Liver (tissue), 9 donors: ENCODE results near the gene PDGFC. TPM values are rescaled to one million over a fixed set of nuclear protein-coding genes. Genes with fewer than 3 reads are reported as not detected.

ENCODE experiments used
- DNase-seq: peaks from one replicate; pipeline ENCODE4 v3.0.0-alpha.2; 2017; ENCODE audit warnings: low spot score
- H3K27ac ChIP-seq, 2 donors: one replicate each; pipeline ENCODE4 v1.7.0; 2013; ENCODE audit warnings: inconsistent platforms in 2 of 2, low read length in 2 of 2, control low read depth in 1 of 2, low read depth in 1 of 2, mild to moderate bottlenecking in 1 of 2
- H3K27me3 ChIP-seq, 4 donors: one replicate each; pipeline versions ENCODE4 v1.6.1 to v1.7.0; 2013; ENCODE audit warnings: low read length in 3 of 4, inconsistent platforms in 1 of 4, mild to moderate bottlenecking in 1 of 4, moderate library complexity in 1 of 4; ENCODE audit not compliant: control insufficient read depth in 4 of 4, insufficient read depth in 4 of 4
- H3K36me3 ChIP-seq, 4 donors: one replicate each; pipeline versions ENCODE4 v1.6.1 to v1.7.0; 2013; ENCODE audit warnings: low read length in 3 of 4, mild to moderate bottlenecking in 3 of 4, low read depth in 1 of 4, moderate library complexity in 1 of 4; ENCODE audit not compliant: control insufficient read depth in 4 of 4, insufficient read depth in 3 of 4
- H3K4me1 ChIP-seq, 4 donors: one replicate each; pipeline versions ENCODE4 v1.6.1 to v1.7.0; 2013; ENCODE audit warnings: low read length in 3 of 4, mild to moderate bottlenecking in 3 of 4, moderate library complexity in 1 of 4; ENCODE audit not compliant: control insufficient read depth in 4 of 4, insufficient read depth in 4 of 4
- H3K4me3 ChIP-seq, 3 donors: one replicate each; pipeline versions ENCODE4 v1.6.1 to v1.7.0; 2013; ENCODE audit warnings: low read length in 3 of 3, control low read depth in 1 of 3, low read depth in 1 of 3, mild to moderate bottlenecking in 1 of 3
- H3K9ac ChIP-seq, 2 donors: one replicate each; pipeline ENCODE4 v1.7.0; 2013; ENCODE audit warnings: low read length in 2 of 2, mild to moderate bottlenecking in 2 of 2, moderate library complexity in 2 of 2, control low read depth in 1 of 2, low read depth in 1 of 2
- H3K9me3 ChIP-seq, 4 donors: one replicate each; pipeline versions ENCODE4 v1.6.1 to v1.7.0; 2013; ENCODE audit warnings: low read length in 3 of 4; ENCODE audit not compliant: control insufficient read depth in 4 of 4
- EGR1 ChIP-seq, 2 donors: IDR thresholded peaks; 2 replicates each; pipeline ENCODE4 v1.6.1; 2016 to 2018; ENCODE audit warnings: antibody characterized with exemption in 2 of 2, low read depth in 2 of 2
- FOXA1 ChIP-seq: IDR thresholded peaks from 2 replicates; pipeline ENCODE4 v1.6.1; 2016; ENCODE audit warnings: antibody characterized with exemption
- FOXA2 ChIP-seq: IDR thresholded peaks from 2 replicates; pipeline ENCODE4 v1.6.1; 2016; ENCODE audit warnings: antibody characterized with exemption
- GABPA ChIP-seq, 2 donors: IDR thresholded peaks in 1 of 2; conservative IDR thresholded peaks in 1 of 2; 2 replicates each; pipeline ENCODE4 v1.6.1; 2016; ENCODE audit warnings: antibody characterized with exemption in 2 of 2, mild to moderate bottlenecking in 1 of 2, moderate library complexity in 1 of 2
- HNF4A ChIP-seq, 2 donors: conservative IDR thresholded peaks; 2 replicates each; pipeline ENCODE4 v1.6.1; 2016; ENCODE audit warnings: antibody characterized with exemption in 2 of 2, mild to moderate bottlenecking in 2 of 2
- HNF4G ChIP-seq: IDR thresholded peaks from 2 replicates; pipeline ENCODE4 v1.6.1; 2016; ENCODE audit warnings: antibody characterized with exemption
- JUND ChIP-seq, 2 donors: IDR thresholded peaks; 2 replicates each; pipeline ENCODE4 v1.6.1; 2016; ENCODE audit warnings: antibody characterized with exemption in 2 of 2
- MAX ChIP-seq: IDR thresholded peaks from 2 replicates; pipeline ENCODE4 v1.6.1; 2016; ENCODE audit warnings: antibody characterized with exemption
- NR2F2 ChIP-seq: IDR thresholded peaks from 2 replicates; pipeline ENCODE4 v1.6.1; 2016; ENCODE audit warnings: antibody characterized with exemption
- RAD21 ChIP-seq, 2 donors: IDR thresholded peaks; 2 replicates each; pipeline ENCODE4 v1.6.1; 2016; ENCODE audit warnings: antibody characterized with exemption in 2 of 2, mild to moderate bottlenecking in 2 of 2
- RXRA ChIP-seq, 2 donors: IDR thresholded peaks; 2 replicates each; pipeline ENCODE4 v1.6.1; 2017 to 2018; ENCODE audit warnings: antibody characterized with exemption in 2 of 2, mild to moderate bottlenecking in 1 of 2
- SP1 ChIP-seq: IDR thresholded peaks from 2 replicates; pipeline ENCODE4 v1.6.1; 2018; ENCODE audit warnings: antibody characterized with exemption, mild to moderate bottlenecking
- TAF1 ChIP-seq: conservative IDR thresholded peaks from 2 replicates; pipeline ENCODE4 v1.6.1; 2016; ENCODE audit warnings: antibody characterized with exemption, mild to moderate bottlenecking
- YY1 ChIP-seq: IDR thresholded peaks from 2 replicates; pipeline ENCODE4 v1.6.1; 2016; ENCODE audit warnings: antibody characterized with exemption, mild to moderate bottlenecking
- polyA plus RNA-seq, 2 donors: library from polyadenylated mRNA; stranded (reverse) in 1 of 2; unstranded in 1 of 2; fragments of 200-250 nt in 1 of 2; fragments of >200 nt in 1 of 2; fragmentation: Nextera tagmentation in 1 of 2; extraction: Ambion mirVana in 1 of 2; gene quantifications; one replicate each; pipeline versions ENCODE4 v1.2.1 to v1.2.3, GENCODE V29; 2013 to 2015
- total RNA-seq, 2 donors: library from RNA; depleted of rRNA; stranded (reverse); fragments of >200 nt; gene quantifications; one replicate each; pipeline ENCODE4 v1.2.3, GENCODE V29; 2014
- TF ChIP-seq, protein P1 (sequence below): IDR thresholded peaks from 2 replicates; pipeline ENCODE4 v1.6.1; 2016; ENCODE audit warnings: antibody characterized with exemption
- TF ChIP-seq, protein P2 (sequence below): IDR thresholded peaks from 2 replicates; pipeline ENCODE4 v1.6.1; 2016; ENCODE audit warnings: antibody characterized with exemption
- TF ChIP-seq, protein P3 (sequence below): IDR thresholded peaks from 2 replicates; pipeline ENCODE4 v1.6.1; 2016; ENCODE audit warnings: antibody characterized with exemption, mild to moderate bottlenecking
- TF ChIP-seq, protein P4 (sequence below): fragments of 150-350 bp; IDR thresholded peaks from 2 replicates; pipeline ENCODE4 v1.5.1; 2017; ENCODE audit warnings: improper control_type of control experiment, low read depth, low read length; ENCODE audit not compliant: missing input control
- donor health status: healthy.
- donor health status: healthy.
- donor health status: healthy.
- donor health status: healthy.
- donor health status: healthy.

PDGFC gene
- total and polyA plus RNA-seq, 4 donors: 5.8 to 25.7 (median 9.7) TPM

GRCh38 chr4:156924774-156925315, 46.8 kb downstream of the PDGFC start:
- no peaks in the 10 kb centered on the region for H3K9me3 ChIP-seq
- H3K36me3 ChIP-seq: peaks cover 0 to 1% (median 0%) of the 10 kb centered on the region in 4 donors
- no peak overlapping the region for H3K27ac ChIP-seq
- DNase-seq: no peak
- no peak overlapping the region for H3K9ac ChIP-seq
- no peak overlapping the region for H3K4me3 ChIP-seq
- no peak for TF ChIP-seq HNF4A (conservative IDR thresholded peaks at IDR 0.05)
- no peak for TF ChIP-seq YY1
- TF ChIP-seq, protein P1, sequence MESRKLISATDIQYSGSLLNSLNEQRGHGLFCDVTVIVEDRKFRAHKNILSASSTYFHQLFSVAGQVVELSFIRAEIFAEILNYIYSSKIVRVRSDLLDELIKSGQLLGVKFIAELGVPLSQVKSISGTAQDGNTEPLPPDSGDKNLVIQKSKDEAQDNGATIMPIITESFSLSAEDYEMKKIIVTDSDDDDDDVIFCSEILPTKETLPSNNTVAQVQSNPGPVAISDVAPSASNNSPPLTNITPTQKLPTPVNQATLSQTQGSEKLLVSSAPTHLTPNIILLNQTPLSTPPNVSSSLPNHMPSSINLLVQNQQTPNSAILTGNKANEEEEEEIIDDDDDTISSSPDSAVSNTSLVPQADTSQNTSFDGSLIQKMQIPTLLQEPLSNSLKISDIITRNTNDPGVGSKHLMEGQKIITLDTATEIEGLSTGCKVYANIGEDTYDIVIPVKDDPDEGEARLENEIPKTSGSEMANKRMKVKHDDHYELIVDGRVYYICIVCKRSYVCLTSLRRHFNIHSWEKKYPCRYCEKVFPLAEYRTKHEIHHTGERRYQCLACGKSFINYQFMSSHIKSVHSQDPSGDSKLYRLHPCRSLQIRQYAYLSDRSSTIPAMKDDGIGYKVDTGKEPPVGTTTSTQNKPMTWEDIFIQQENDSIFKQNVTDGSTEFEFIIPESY: no peak
- TF ChIP-seq, protein P2, sequence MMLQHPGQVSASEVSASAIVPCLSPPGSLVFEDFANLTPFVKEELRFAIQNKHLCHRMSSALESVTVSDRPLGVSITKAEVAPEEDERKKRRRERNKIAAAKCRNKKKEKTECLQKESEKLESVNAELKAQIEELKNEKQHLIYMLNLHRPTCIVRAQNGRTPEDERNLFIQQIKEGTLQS: no peak
- no peak for TF ChIP-seq EGR1 (IDR thresholded peaks at IDR 0.05; ENCODE audit: low read depth in 2 of 2)
- no peak for TF ChIP-seq FOXA1
- TF ChIP-seq, protein P3, sequence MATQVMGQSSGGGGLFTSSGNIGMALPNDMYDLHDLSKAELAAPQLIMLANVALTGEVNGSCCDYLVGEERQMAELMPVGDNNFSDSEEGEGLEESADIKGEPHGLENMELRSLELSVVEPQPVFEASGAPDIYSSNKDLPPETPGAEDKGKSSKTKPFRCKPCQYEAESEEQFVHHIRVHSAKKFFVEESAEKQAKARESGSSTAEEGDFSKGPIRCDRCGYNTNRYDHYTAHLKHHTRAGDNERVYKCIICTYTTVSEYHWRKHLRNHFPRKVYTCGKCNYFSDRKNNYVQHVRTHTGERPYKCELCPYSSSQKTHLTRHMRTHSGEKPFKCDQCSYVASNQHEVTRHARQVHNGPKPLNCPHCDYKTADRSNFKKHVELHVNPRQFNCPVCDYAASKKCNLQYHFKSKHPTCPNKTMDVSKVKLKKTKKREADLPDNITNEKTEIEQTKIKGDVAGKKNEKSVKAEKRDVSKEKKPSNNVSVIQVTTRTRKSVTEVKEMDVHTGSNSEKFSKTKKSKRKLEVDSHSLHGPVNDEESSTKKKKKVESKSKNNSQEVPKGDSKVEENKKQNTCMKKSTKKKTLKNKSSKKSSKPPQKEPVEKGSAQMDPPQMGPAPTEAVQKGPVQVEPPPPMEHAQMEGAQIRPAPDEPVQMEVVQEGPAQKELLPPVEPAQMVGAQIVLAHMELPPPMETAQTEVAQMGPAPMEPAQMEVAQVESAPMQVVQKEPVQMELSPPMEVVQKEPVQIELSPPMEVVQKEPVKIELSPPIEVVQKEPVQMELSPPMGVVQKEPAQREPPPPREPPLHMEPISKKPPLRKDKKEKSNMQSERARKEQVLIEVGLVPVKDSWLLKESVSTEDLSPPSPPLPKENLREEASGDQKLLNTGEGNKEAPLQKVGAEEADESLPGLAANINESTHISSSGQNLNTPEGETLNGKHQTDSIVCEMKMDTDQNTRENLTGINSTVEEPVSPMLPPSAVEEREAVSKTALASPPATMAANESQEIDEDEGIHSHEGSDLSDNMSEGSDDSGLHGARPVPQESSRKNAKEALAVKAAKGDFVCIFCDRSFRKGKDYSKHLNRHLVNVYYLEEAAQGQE: no peak
- TF ChIP-seq, protein P4, sequence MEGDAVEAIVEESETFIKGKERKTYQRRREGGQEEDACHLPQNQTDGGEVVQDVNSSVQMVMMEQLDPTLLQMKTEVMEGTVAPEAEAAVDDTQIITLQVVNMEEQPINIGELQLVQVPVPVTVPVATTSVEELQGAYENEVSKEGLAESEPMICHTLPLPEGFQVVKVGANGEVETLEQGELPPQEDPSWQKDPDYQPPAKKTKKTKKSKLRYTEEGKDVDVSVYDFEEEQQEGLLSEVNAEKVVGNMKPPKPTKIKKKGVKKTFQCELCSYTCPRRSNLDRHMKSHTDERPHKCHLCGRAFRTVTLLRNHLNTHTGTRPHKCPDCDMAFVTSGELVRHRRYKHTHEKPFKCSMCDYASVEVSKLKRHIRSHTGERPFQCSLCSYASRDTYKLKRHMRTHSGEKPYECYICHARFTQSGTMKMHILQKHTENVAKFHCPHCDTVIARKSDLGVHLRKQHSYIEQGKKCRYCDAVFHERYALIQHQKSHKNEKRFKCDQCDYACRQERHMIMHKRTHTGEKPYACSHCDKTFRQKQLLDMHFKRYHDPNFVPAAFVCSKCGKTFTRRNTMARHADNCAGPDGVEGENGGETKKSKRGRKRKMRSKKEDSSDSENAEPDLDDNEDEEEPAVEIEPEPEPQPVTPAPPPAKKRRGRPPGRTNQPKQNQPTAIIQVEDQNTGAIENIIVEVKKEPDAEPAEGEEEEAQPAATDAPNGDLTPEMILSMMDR: no peak
- no peak for TF ChIP-seq SP1
- no peak for TF ChIP-seq JUND (IDR thresholded peaks at IDR 0.05)
- TF ChIP-seq MAX: no peak
- TF ChIP-seq FOXA2: no peak
- TF ChIP-seq TAF1: no peak
- no peak for TF ChIP-seq HNF4G
- TF ChIP-seq RAD21 (IDR thresholded peaks at IDR 0.05): no peak
- no peak for TF ChIP-seq GABPA (IDR thresholded peaks at IDR 0.05 in 1 of 2, conservative IDR thresholded peaks at IDR 0.05 in 1 of 2)
- no peak for TF ChIP-seq NR2F2
- TF ChIP-seq RXRA (IDR thresholded peaks at IDR 0.05): no peak
- peaks cover 0 to 4% (median 0%) of the 10 kb centered on the region in 4 donors for H3K4me1 ChIP-seq
- no peaks in the 10 kb centered on the region for H3K27me3 ChIP-seq
